Left lung (tissue), 10 donors: ENCODE measurements around the gene NOVA1. TPM values are rescaled to one million over a fixed set of nuclear protein-coding genes. Genes with fewer than 3 reads are reported as not detected.

Experiments used
- ATAC-seq: fragments of 200-7000 bp; cut with Tn5 transposase; one replicate; pipeline ENCODE4 v1.9.1; 2020; ENCODE audit warnings: moderate library complexity
- DNase-seq, 4 donors: peaks; one replicate each; pipeline ENCODE4 v3.0.0-alpha.2; 2013 to 2020
- H3K27ac ChIP-seq, 2 donors: fragments of 200-600 bp; sonication (generic) in 1 of 2; one replicate each; pipeline versions ENCODE4 v1.5.0 to v1.8.0; 2020 to 2021
- H3K27me3 ChIP-seq, 2 donors: fragments of 200-600 bp; sonication (generic) in 1 of 2; one replicate each; pipeline versions ENCODE4 v1.5.0 to v1.8.0; 2020 to 2021
- H3K36me3 ChIP-seq, 2 donors: fragments of 200-600 bp; sonication (generic) in 1 of 2; one replicate each; pipeline versions ENCODE4 v1.5.0 to v1.8.0; 2020 to 2021
- H3K4me1 ChIP-seq, 2 donors: fragments of 200-600 bp; one replicate each; pipeline ENCODE4 v1.8.0; 2021
- H3K4me3 ChIP-seq, 2 donors: fragments of 200-600 bp; sonication (generic) in 1 of 2; one replicate each; pipeline versions ENCODE4 v1.5.0 to v1.8.0; 2020 to 2021; ENCODE audit warnings: mild to moderate bottlenecking in 1 of 2
- H3K9me3 ChIP-seq, 2 donors: fragments of 200-600 bp; sonication (generic) in 1 of 2; one replicate each; pipeline versions ENCODE4 v1.5.0 to v1.8.0; 2020 to 2021
- intact Hi-C, 2 donors: fragments of 100-400 bp; cut with DNase I; formaldehyde crosslinking; loops; one replicate each; pipeline versions ENCODE4 v1.11.2 to v1.14.2; 2022
- polyA plus RNA-seq, 6 donors: library from polyadenylated mRNA; unstranded; fragments of 120-200 nt; gene quantifications; one replicate each; pipeline ENCODE4 v1.2.1, GENCODE V29; 2013; ENCODE audit not compliant: insufficient read length in 6 of 6
- total RNA-seq, 2 donors: library from RNA; stranded (reverse); fragmentation: NEBNext Ultra II Directional; extraction: Animal tissue kit (Norgen Biotek cat#: 25700); gene quantifications; one replicate each; pipeline ENCODE4 v1.2.1, GENCODE V29; 2021
- TF ChIP-seq, protein P1 (sequence below), 2 donors: fragments of 200-600 bp; sonication (generic) in 1 of 2; IDR thresholded peaks; one replicate each; pipeline versions ENCODE4 v1.5.0 to v1.8.0; 2021; ENCODE audit warnings: antibody characterized with exemption in 2 of 2
- donor health status: DM: no; HTN: yes; CAD: no.
- donor health status: DM: no; HTN: no; CAD: no.

The NOVA1 gene
- total and polyA plus RNA-seq, 8 donors: 1.5 to 21.8 (median 16.0) TPM

GRCh38 chr14:26598081-26598671 is 343 bp upstream of the NOVA1 start:
- Histone ChIP-seq H3K9me3 (no peaks in the 10 kb centered on the region), H3K36me3 (no peaks in the 10 kb centered on the region), H3K4me3 (peak overlapping the region; percentile 38 to 47), H3K27me3 (peaks cover 5 to 57% of the 10 kb centered on the region in 2 donors), H3K27ac (peak overlapping the region in 1 of 2 donors; percentile 33), H3K4me1 (no peaks in the 10 kb centered on the region)
- intact Hi-C loops: no loop called here
- peak; percentile 57 to 97 (median 87) for DNase-seq
- TF ChIP-seq, protein P1, sequence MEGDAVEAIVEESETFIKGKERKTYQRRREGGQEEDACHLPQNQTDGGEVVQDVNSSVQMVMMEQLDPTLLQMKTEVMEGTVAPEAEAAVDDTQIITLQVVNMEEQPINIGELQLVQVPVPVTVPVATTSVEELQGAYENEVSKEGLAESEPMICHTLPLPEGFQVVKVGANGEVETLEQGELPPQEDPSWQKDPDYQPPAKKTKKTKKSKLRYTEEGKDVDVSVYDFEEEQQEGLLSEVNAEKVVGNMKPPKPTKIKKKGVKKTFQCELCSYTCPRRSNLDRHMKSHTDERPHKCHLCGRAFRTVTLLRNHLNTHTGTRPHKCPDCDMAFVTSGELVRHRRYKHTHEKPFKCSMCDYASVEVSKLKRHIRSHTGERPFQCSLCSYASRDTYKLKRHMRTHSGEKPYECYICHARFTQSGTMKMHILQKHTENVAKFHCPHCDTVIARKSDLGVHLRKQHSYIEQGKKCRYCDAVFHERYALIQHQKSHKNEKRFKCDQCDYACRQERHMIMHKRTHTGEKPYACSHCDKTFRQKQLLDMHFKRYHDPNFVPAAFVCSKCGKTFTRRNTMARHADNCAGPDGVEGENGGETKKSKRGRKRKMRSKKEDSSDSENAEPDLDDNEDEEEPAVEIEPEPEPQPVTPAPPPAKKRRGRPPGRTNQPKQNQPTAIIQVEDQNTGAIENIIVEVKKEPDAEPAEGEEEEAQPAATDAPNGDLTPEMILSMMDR (IDR thresholded peaks at IDR 0.05): no peak
- ATAC-seq: peak; percentile 89

DNA sequence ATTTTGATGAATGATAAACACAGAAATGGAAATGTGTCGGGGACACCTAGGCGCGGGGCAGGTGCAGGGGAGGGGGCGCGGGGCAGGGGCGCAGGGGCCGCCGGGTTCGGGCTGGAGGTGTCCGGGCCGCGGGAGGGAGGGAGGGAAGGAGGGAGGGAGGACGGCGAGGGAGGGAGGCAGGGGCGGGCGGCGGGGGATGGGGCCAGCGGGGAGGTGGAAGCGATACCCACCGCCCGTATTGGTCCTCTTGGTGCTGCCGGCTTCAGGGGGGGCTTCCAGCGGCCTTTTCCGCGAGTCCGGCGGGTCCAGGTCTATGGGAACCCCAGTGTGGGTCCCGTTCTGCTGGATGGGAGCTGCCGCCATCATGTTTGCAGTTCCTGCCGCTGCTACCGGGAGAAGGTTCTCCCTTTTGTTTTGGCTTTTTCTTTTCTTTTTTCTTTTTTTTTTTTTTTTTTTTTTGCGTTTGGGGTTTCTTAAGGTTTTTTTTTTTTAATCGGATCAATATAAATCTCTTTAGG is 703 bp downstream of the NOVA1 start:
- H3K4me3 ChIP-seq: peak overlapping the region; percentile 38 to 47
- no peaks in the 10 kb centered on the region for H3K9me3 ChIP-seq
- intact Hi-C loops: no loop called here
- DNase-seq (peak in 3 of 4 donors; percentile 17 to 67 (median 35)), ATAC-seq (peak; percentile 28)
- H3K36me3 ChIP-seq: no peaks in the 10 kb centered on the region
- H3K27me3 ChIP-seq: peaks cover 5 to 57% of the 10 kb centered on the region in 2 donors
- H3K27ac ChIP-seq: no peak overlapping the region
- TF ChIP-seq, protein P1 (IDR thresholded peaks at IDR 0.05): no peak
- H3K4me1 ChIP-seq: no peaks in the 10 kb centered on the region

DNA sequence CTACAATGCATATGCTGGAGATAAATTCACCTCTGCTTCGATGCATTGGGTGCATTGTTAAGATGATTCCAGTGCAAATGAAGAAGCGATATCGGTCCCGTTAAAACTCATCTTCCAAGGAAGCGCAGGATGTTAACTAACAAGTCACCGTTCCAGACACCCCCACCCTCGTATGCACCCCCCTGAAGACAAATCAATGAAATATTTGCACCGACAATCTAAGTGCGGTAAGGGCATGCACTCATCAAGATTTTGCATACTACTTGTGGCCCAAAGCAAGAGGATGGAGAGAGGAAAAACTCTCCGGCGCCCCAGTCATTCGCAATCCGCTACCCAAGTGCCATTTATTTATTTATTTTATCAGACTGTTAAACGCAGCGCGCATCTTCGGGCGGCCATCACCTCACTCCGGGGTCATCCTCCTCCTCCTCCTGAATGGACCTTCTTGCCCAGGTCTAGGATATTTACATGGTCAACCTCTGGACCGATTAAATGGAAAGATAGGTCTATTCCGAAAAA is 1.2 kb downstream of the NOVA1 start:
- H3K36me3 ChIP-seq: no peaks in the 10 kb centered on the region
- peak in 3 of 4 donors; percentile 8 to 30 (median 16) for DNase-seq
- H3K9me3 ChIP-seq: no peaks in the 10 kb centered on the region
- intact Hi-C loops: no loop called here
- peaks cover 5 to 57% of the 10 kb centered on the region in 2 donors for H3K27me3 ChIP-seq
- H3K4me3 ChIP-seq: peak overlapping the region; percentile 38 to 47
- no peak overlapping the region for H3K27ac ChIP-seq
- no peak for ATAC-seq
- TF ChIP-seq, protein P1 (IDR thresholded peaks at IDR 0.05): no peak
- no peaks in the 10 kb centered on the region for H3K4me1 ChIP-seq

- Histone ChIP-seq H3K27ac (no peak overlapping the region), H3K9me3 (no peaks in the 10 kb centered on the region), H3K36me3 (no peaks in the 10 kb centered on the region), H3K27me3 (peaks cover 5 to 57% of the 10 kb centered on the region in 2 donors), H3K4me3 (peak overlapping the region in 1 of 2 donors; percentile 47), H3K4me1 (no peaks in the 10 kb centered on the region)
- TF ChIP-seq, protein P1 (IDR thresholded peaks at IDR 0.05): no peak
- ATAC-seq (no peak), DNase-seq (peak in 1 of 4 donors; percentile 13)
- intact Hi-C loops: no loop called here
These were observed 1.8 kb downstream of the NOVA1 start for GRCh38 chr14:26595926-26596542.
